ENCODE measurements around the gene TMEM167A. TPM values are rescaled to one million over a fixed set of nuclear protein-coding genes. Genes with fewer than 3 reads are reported as not detected.

The TMEM167A gene
- total RNA-seq, 1 donor from 2014 or later: 38.3 TPM

DNA sequence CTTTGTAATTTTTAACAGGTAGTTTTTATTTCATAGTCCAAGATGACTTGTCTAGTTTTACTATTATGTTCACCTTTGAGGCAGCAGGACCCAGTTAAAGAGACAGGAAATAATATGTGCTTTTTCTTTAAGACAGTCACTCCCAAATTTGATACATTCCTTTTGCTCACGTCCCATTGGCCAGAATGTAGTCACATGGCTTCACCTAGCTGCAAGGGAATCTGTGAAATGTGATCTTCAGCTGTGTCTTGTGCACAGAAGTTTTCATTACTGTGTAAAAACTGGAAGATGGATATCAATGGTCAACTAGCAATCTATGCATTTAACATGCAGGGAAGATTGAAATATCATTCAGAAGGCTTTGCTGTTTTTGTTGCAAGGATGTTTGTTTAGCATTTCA is 41.3 kb upstream of the TMEM167A start:
- TF ChIP-seq, protein P1, sequence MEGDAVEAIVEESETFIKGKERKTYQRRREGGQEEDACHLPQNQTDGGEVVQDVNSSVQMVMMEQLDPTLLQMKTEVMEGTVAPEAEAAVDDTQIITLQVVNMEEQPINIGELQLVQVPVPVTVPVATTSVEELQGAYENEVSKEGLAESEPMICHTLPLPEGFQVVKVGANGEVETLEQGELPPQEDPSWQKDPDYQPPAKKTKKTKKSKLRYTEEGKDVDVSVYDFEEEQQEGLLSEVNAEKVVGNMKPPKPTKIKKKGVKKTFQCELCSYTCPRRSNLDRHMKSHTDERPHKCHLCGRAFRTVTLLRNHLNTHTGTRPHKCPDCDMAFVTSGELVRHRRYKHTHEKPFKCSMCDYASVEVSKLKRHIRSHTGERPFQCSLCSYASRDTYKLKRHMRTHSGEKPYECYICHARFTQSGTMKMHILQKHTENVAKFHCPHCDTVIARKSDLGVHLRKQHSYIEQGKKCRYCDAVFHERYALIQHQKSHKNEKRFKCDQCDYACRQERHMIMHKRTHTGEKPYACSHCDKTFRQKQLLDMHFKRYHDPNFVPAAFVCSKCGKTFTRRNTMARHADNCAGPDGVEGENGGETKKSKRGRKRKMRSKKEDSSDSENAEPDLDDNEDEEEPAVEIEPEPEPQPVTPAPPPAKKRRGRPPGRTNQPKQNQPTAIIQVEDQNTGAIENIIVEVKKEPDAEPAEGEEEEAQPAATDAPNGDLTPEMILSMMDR (IDR thresholded peaks at IDR 0.05): no peak
- no peak overlapping the region for H3K4me3 ChIP-seq
- H3K9me3 ChIP-seq: no peaks in the 10 kb centered on the region
- no peaks in the 10 kb centered on the region for H3K4me1 ChIP-seq
- H3K27me3 ChIP-seq: no peaks in the 10 kb centered on the region
- no peak for DNase-seq (ENCODE audit: low spot score in 2 of 2)
- intact Hi-C loops (cut with DNase I): no loop called here
- H3K27ac ChIP-seq: no peak overlapping the region
- no peaks in the 10 kb centered on the region for H3K36me3 ChIP-seq

DNA sequence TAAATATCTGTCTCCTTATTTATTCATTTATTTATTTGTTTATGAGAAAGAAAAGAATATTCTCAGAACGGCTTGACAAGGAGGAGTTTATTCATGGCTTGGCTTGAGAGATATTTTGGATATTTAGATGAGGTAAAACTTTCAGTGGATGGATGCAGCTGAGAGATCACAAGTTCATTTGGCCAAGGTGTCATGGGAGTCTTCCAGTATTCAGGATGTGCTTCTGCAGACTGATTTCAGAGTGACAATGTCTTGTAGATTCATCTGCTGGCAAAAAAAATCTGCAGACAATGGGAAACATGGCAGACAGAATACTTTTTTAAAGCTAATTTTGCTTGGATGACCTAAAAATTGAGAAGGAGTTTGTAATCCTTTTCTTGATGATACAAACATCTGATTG is 38.6 kb upstream of the TMEM167A start:
- Histone ChIP-seq H3K27me3 (no peaks in the 10 kb centered on the region), H3K27ac (no peak overlapping the region), H3K4me1 (no peaks in the 10 kb centered on the region), H3K36me3 (no peaks in the 10 kb centered on the region), H3K4me3 (no peak overlapping the region), H3K9me3 (no peaks in the 10 kb centered on the region)
- no peak for DNase-seq (ENCODE audit: low spot score in 2 of 2)
- TF ChIP-seq, protein P1 (IDR thresholded peaks at IDR 0.05): no peak
- intact Hi-C loops (cut with DNase I): no loop called here

DNA sequence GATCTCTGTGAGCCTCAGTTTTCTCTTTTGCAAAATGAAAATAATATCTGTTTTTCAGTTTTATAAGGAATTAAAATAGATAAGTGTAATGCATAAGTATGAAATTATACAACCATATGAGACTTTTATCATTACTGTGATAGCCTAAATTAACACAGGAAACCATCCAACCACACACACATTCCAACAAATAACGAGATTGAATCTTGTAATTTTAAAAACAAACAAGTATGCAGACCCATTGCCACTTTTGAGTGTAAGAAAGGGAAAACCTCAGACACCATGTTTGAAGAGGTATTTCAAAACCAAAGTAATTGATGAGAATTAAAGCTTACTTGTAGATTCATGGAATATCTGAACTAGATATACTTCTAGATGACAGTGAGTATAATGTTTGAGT is 32.2 kb upstream of the TMEM167A start:
- TF ChIP-seq, protein P1 (IDR thresholded peaks at IDR 0.05): no peak
- Histone ChIP-seq H3K36me3 (no peaks in the 10 kb centered on the region), H3K4me1 (no peaks in the 10 kb centered on the region), H3K27ac (no peak overlapping the region), H3K9me3 (no peaks in the 10 kb centered on the region), H3K4me3 (no peak overlapping the region), H3K27me3 (no peaks in the 10 kb centered on the region)
- intact Hi-C loops (cut with DNase I): no loop called here
- no peak for DNase-seq (ENCODE audit: low spot score in 2 of 2)

DNA sequence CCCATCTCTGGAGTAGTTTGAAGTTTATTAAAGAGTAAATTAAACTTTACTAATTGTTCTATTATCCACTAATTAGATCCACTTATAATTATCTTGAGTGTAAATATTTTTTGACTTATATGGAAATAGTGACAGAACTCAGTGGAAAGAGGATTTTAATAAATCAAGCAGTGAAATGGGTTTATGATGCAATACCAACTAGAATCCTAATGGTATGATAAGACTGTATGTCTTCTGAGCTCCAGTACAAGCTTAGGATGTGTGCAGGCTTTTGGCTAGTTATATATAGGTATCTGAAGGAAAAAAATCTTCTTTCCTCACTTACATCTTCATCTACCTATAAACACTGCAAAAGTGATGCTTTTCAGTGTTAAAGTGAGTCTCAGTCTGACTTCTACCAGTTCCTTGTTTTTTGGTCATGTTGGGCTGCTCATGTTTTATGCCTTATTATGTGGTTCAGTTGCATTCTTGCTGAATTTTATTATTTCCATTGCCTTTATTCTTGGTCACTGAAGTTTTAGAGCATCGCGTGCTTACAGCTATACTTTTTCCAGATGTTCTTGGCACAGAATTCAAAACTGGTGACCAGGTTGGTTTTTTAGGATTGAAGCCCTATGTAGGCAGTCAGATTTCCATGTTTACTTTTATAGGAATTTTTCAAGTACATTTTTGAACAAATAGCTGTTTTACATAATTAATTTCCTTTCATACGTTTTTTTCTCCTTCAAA is 30.7 kb upstream of the TMEM167A start:
- Histone ChIP-seq H3K36me3 (no peaks in the 10 kb centered on the region), H3K4me1 (no peaks in the 10 kb centered on the region), H3K4me3 (no peak overlapping the region), H3K27ac (no peak overlapping the region), H3K9me3 (no peaks in the 10 kb centered on the region), H3K27me3 (no peaks in the 10 kb centered on the region)
- no peak for DNase-seq (ENCODE audit: low spot score in 2 of 2)
- intact Hi-C loops (cut with DNase I): no loop called here
- TF ChIP-seq, protein P1 (IDR thresholded peaks at IDR 0.05): no peak

DNA sequence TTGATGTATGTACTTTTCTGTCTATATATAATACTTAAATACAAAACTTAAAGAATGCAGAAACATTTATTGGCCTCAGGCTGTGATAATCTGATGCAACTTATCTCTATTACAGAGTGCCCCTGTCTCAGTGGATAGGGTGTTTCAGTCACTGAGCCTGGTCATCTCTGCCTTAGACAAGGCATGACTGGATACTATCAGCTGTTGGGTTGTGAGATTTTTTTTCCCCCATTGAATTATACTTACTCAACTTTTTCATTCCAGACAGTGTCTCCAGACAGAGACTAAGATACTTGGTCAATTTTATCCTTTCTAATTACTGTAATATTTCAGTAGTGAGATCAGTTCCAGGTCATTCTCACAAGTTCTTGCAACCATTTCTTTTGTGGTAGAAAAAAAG is 26.8 kb upstream of the TMEM167A start:
- no peak for DNase-seq (ENCODE audit: low spot score in 2 of 2)
- Histone ChIP-seq H3K4me3 (no peak overlapping the region), H3K27ac (no peak overlapping the region), H3K36me3 (no peaks in the 10 kb centered on the region), H3K9me3 (no peaks in the 10 kb centered on the region), H3K4me1 (no peaks in the 10 kb centered on the region), H3K27me3 (no peaks in the 10 kb centered on the region)
- intact Hi-C loops (cut with DNase I): no loop called here
- TF ChIP-seq, protein P1 (IDR thresholded peaks at IDR 0.05): no peak

Measured in ascending aorta (tissue), 2 donors.